Measurements from ENCODE around the gene CTNND2.

CTNND2 gene

GRCh38 chr5:10987925-10988504 lies 916.2 kb downstream of the CTNND2 start:
- no peak for FAIRE-seq
- TF ChIP-seq CTCF (IDR thresholded peaks at IDR 0.05; ENCODE audit: insufficient read depth, missing control alignments): peak; percentile 81
- DNase-seq (ENCODE audit: insufficient read length, low spot score): peak; percentile 32

GRCh38 chr5:10987276-10987924 lies 916.8 kb downstream of the CTNND2 start:
- FAIRE-seq (no peak), DNase-seq (ENCODE audit: insufficient read length, low spot score) (no peak)
- TF ChIP-seq CTCF (IDR thresholded peaks at IDR 0.05; ENCODE audit: insufficient read depth, missing control alignments): no peak

GRCh38 chr5:10985721-10986110 lies 918.5 kb downstream of the CTNND2 start:
- TF ChIP-seq CTCF (IDR thresholded peaks at IDR 0.05; ENCODE audit: insufficient read depth, missing control alignments): no peak
- DNase-seq (ENCODE audit: insufficient read length, low spot score) (no peak), FAIRE-seq (no peak)

- no peak for DNase-seq (ENCODE audit: insufficient read length, low spot score)
- no peak for TF ChIP-seq CTCF (IDR thresholded peaks at IDR 0.05; ENCODE audit: insufficient read depth, missing control alignments)
- FAIRE-seq: no peak
Observed at GRCh38 chr5:10985091-10985720, 919.0 kb downstream of the CTNND2 start.

- no peak for DNase-seq (ENCODE audit: insufficient read length, low spot score)
- TF ChIP-seq CTCF (IDR thresholded peaks at IDR 0.05; ENCODE audit: insufficient read depth, missing control alignments): no peak
- FAIRE-seq: no peak
Observed at GRCh38 chr5:10984021-10984715, 920.1 kb downstream of the CTNND2 start.

- no peak for DNase-seq (ENCODE audit: insufficient read length, low spot score)
- no peak for TF ChIP-seq CTCF (IDR thresholded peaks at IDR 0.05; ENCODE audit: insufficient read depth, missing control alignments)
- FAIRE-seq: no peak
Observed at GRCh38 chr5:10982626-10983025, 921.6 kb downstream of the CTNND2 start.

Measured in D721Med (cell line).